HG02981 (cell line): ENCODE data around the gene PRCP.
"Not testable (repeated sequence)": the region's sequence is repeated elsewhere in the genome, so short reads cannot be mapped to it uniquely, and the experiment has no call there.

Experiments used
- ATAC-seq: cut with Tn5 transposase; IDR thresholded peaks from one replicate; pipeline ENCODE4 v1.9.1; 2021; ENCODE audit warnings: mild to moderate bottlenecking, moderate library complexity; ENCODE audit not compliant: unreplicated experiment

Gene PRCP

GRCh38 chr11:82873919-82874333, 26.3 kb downstream of the PRCP start:
- no peak for ATAC-seq

DNA sequence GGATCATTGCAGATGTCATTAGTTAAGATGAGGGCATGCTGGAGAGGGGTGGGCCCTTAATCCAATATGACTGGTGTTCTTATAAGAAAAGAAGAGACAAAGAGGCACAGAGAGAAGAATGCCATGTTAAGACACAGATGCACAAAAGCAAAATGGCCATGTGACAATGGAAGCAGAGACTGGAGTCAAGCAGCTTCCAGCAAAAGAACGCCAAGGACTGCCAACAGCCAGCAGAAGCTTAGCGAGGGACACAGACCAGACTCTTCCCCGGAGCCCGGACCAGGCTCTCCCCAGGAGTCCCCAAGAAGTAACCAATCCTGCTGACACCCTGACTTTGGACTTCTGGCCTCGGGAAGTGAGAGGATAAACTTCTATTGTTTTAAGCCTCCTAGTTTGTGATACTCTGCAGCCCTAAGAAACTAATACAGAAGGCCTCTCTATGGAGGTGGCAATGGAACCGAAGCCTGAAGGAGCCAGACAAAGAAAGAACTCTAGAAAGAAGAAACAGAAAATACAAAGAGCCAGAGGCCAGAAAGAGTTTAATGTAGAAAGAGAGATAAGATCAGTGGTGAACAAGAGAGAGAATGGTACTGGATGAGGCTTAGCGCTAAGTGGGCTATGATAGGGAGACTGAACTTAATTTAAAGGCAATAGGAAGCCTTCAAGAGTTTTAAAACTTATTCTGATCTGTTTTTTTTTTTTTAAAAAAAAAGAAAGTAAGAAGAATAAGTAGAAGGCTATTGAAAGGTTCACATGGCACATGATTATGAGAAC, 27.7 kb downstream of the PRCP start:
- no peak for ATAC-seq

GRCh38 chr11:82871646-82872045, 28.6 kb downstream of the PRCP start:
- no peak for ATAC-seq

- ATAC-seq = no peak
Observed at GRCh38 chr11:82869657-82870056, 30.6 kb downstream of the PRCP start.

GRCh38 chr11:82867495-82868082, 32.6 kb downstream of the PRCP start:
- ATAC-seq = peak; percentile 52

GRCh38 chr11:82865841-82866240, 34.4 kb downstream of the PRCP start:
- ATAC-seq = no peak

DNA sequence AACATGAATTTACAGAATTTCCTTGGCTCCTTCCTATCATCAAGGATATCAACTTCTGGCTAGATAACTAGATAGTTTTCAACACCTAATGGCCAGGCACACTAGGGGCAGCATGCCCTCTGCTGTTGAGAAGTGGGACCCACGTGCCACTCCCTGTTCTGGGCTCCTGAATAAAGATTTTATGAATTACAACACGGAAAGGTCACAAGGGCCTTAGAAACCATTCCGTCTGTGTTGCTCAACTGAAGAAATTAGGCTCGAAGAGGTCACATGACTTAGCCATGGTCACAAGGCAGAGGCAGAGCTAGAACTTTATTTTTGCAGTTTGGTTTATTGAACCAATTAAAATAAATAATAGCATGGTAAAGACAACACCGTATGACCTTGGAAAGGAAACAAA, 36.0 kb downstream of the PRCP start:
- ATAC-seq = peak; percentile 48

DNA sequence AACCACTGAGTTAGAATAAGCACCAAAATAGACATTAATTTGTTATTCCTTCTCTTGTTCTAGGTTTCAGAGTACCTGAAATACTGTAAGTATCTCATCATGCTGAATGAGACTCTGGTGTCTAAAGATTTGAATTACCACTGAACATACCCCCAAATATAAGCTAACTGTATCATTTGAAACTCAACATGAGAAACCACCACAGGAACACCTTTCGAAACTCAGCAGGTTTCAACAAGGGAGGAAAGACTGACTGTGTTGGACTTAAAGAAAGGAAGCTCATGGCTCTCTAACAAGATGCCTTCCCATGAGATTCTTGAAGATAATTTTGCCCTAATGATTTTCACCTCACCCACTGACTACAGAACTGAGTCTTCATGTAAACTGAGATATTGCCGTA, 37.0 kb downstream of the PRCP start:
- ATAC-seq = no peak

DNA sequence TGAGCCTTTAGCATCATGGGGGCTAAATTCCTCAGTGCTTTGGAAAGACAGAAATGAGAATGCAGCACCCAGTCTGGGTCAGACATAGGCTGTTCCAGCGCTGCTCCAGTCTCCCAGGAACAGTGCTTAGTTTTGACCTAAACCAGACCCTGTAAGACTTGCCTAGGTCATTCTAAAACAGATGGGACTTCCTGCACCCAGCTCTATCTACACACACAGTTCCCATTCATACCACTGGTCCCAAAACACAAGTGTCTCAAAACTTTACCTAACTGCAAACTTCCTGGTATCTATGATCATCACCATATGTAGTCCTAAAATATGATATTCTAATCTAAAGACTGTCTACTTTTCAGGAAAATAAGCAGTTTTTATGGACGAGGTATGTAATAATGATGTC, 37.9 kb downstream of the PRCP start:
- no peak for ATAC-seq

GRCh38 chr11:82859750-82860149, 40.5 kb downstream of the PRCP start:
- ATAC-seq = no peak

DNA sequence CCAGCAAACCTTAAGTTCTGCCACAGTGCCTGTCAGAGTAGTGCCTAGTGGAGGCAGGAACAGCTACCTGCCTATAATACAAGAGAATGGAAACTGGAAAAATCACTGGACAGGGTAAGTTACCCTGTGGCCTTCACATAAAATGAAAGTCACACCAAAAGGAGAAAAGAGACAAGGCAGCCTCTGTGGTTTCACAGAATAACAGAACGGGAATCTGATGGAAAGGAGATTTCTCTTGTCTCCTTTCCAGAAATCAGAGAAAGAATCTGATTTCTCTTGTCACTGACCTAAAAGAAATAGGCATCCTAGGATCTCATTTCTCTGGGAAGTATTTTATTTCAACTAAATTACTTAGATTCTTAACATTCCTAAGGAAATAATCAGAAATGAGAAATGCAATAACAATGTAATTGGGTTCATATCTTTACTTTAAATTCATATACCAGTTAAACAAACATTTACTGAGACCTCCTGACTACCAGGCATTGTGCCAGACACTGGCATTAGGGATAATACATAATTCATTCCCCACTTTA, 41.6 kb downstream of the PRCP start:
- ATAC-seq = no peak

GRCh38 chr11:82858133-82858532, 42.1 kb downstream of the PRCP start:
- ATAC-seq = no peak

GRCh38 chr11:82857145-82857544, 43.1 kb downstream of the PRCP start:
- no peak for ATAC-seq

DNA sequence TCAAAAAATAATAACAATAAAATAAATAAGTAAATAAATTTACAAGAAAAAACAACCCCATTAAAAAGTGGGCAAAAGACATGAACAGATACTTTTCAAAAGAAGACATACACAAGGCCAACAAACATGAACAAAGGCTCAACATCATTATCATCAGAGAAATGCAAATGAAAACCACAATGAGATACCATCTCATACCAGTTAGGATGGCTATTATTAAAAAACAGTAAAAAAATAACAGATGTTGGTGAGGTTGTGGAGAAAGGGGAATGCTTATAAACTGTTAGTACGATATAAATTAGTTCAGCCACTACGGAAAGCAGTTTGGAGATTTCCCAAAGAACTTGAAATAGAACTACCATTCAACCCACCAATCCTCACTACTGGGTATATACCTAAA, 44.6 kb downstream of the PRCP start:
- no peak for ATAC-seq

GRCh38 chr11:82854916-82855315, 45.3 kb downstream of the PRCP start:
- ATAC-seq = not testable (repeated sequence)

- no peak for ATAC-seq
Observed at GRCh38 chr11:82854242-82854641, 46.0 kb downstream of the PRCP start.

- no peak for ATAC-seq
Observed at GRCh38 chr11:82848829-82849228, 51.4 kb downstream of the PRCP start.

DNA sequence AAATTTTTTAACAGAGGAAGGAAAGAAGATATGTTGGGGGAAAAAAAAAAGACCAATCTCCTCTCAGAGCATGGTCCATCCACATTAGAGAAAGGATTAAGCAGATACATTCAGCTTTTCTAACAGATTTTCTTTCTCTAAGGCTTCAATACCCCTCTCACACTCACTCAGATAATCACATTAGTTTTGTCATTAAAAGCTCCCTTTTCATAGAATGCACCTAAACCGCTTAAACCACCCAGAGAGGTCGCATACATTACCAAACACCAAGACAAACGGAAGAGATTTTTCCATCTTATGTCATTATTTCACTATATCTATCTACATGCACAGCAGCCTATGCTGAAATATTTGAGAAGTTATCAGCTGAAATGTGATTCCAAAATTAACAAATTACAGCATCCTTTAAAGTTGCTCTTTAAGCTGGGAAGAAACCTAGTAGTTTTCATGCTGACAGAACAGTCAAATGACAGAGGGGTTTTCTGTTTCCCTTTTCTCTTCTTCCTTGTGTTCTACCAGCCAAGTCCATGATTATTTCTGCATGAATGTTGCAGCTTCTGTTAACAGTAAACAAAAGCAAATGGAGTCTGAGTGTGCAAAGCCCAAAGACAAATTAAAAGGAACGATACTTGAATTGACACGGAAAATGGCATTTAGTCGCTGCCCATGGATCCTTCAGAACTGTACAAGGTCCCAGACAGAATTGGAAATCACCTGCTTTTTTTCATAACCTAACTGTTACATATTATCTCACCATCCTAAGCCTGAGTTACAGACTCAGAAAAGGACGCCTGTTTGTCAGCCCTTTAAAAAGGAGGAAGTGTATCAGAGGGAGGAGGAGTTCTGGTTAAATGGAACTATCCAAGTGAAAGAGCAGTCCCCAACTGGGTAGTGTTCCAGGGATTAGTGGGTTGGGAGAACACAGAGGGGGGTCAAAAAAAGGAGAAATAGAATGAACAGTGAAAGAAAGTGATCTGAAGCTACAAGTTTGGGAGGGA, 54.6 kb downstream of the PRCP start:
- no peak for ATAC-seq

- ATAC-seq = no peak
Observed at GRCh38 chr11:82843057-82843795, 57.0 kb downstream of the PRCP start.

- ATAC-seq = no peak
Observed at GRCh38 chr11:82842019-82842418, 58.2 kb downstream of the PRCP start.

DNA sequence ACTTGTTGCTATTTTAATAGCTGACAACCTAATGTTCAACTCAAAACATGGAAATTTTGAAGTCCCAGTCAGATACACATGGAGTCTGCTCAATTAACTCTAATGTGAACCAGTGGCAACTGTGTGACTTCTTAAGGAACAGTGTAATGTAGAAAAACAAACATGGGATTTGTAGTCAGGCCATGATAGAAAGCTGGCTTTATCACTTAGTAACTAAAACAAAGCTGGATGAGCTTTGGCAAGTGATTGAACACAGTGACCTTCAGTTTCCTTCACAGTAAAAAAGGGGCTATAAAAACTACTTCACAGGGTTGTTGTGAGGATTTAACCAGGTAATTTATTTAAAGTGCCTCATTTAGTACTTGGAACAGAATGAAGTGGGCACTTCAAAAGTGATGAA, 62.6 kb downstream of the PRCP start:
- ATAC-seq = no peak
